ENCODE results near the gene STYX.
"Not testable (repeated sequence)": the region's sequence is repeated elsewhere in the genome, so short reads cannot be mapped to it uniquely, and the experiment has no call there.

GRCh38 chr14:52729035-52729434, 931 bp upstream of the STYX start:
- not testable (repeated sequence) for TF ChIP-seq CTCF (IDR thresholded peaks at IDR 0.05); POLR2AphosphoS5 (IDR thresholded peaks at IDR 0.05; ENCODE audit: low read depth, low read length)

Measured in Panc1 (cell line).